Gastrocnemius medialis (tissue), 4 donors: ENCODE data around the gene CEP97.

Experiments used
- CTCF ChIP-seq, 5 experiments: fragments of 450-650 bp in 3 of 5; fragments of 200-600 bp in 2 of 5; sonication (generic) in 2 of 5; IDR thresholded peaks in 4 of 5; conservative IDR thresholded peaks in 1 of 5; 1 replicate in 4 of 5; 2 replicates in 1 of 5; pipeline ENCODE4 v1.5.1; 2016 to 2019; ENCODE audit warnings: antibody characterized with exemption in 5 of 5, mild to moderate bottlenecking in 3 of 5, moderate library complexity in 3 of 5
- POLR2A ChIP-seq, 2 donors: fragments of 450-650 bp; IDR thresholded peaks; one replicate each; pipeline ENCODE4 v1.6.1; 2017; ENCODE audit warnings: antibody characterized with exemption in 2 of 2, mild to moderate bottlenecking in 2 of 2, moderate library complexity in 2 of 2

GRCh38 chr3:101680466-101680865 lies 43.9 kb upstream of the CEP97 start:
- no peak for TF ChIP-seq CTCF (IDR thresholded peaks at IDR 0.05 in 4 of 5, conservative IDR thresholded peaks at IDR 0.05 in 1 of 5)
- no peak for TF ChIP-seq POLR2A (IDR thresholded peaks at IDR 0.05)
